HG03097 (cell line): ENCODE measurements around the gene KLF6.
"Not testable (repeated sequence)": the region's sequence is repeated elsewhere in the genome, so short reads cannot be mapped to it uniquely, and the experiment has no call there.

Experiments used
- ATAC-seq: cut with Tn5 transposase; IDR thresholded peaks from one replicate; pipeline ENCODE4 v1.9.1; 2021; ENCODE audit not compliant: unreplicated experiment, low FRiP score

The KLF6 gene

DNA sequence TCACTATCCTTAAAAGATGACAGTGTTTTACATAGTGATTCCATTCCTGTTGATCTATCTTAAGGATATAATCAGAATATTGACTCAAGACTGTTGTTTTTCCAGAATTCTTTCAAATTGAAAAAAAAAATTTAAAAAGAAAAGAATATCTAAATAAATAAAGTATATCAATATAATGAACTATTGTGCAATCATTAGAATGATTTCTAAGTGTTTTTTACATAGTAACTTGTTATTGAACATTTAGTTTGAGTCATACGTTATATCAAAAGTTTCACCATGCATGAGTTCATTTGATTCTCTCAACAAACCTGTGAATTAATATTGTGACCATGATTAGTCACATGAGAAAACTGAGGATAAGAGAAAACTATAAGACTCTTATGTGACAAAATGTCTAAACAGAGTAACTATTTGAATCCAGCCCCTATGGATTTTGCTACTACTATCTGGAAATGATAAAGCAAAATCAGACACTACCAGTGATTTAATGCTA, 46.1 kb downstream of the KLF6 start:
- ATAC-seq, result no peak

DNA sequence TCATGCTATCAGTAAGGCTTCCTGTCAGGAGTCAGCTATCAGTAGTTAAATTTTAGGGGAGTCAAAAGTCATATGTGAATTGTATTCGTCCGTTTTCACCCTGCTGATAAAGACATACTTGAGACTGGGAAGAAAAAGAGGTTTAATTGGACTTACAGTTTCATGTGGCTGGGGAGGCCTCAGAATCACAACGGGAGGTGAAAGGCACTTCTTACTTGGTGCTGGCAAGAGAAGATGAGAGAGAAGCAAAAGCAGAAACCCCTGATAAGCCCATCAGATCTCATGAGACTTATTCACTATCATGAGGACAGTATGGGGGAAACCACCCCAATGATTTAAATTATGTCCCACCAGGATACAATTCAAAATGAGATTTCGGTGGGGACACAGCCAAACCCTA, 47.1 kb downstream of the KLF6 start:
- ATAC-seq, result no peak

DNA sequence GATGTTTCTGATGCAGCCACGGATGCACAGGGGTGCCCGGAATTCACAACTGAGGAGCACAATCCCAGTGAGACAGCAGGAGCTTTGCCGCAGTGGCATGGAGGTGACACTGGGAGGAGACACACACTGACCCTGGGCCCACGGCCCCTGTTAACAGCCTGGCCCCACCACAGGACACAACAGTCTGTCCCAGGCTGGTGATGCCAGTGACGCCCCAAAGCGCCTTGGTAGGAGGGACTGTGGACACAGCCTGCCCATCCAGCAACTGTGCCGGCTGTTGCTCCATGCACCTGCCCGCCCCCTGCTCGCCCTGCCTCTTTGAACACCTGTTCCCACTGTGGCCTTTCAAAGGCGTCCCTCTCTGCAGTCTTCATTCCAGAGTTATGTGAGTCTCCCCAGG, 49.8 kb downstream of the KLF6 start:
- no peak for ATAC-seq

DNA sequence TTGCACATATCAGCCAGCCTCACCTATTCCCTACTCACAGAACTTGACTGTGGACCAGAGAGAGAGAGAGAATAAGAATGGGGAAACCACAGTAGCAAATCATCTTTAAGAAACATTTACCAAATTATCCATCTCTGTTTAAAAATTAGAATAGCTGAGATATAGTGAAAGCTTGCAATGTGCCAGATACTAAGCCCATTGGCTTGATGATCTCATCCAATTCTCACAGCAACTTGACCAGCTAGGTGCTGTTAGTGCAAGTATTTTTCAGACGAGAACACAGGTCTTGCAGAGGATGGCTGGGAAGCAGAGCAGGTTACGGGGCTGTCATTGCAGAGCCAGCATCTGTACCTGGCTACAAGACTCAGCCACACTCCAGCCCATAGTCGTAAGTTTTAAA, 50.9 kb downstream of the KLF6 start:
- ATAC-seq, result no peak

GRCh38 chr10:3732183-3732582, 52.8 kb downstream of the KLF6 start:
- ATAC-seq, result not testable (repeated sequence)

GRCh38 chr10:3729397-3729976, 55.5 kb downstream of the KLF6 start:
- no peak for ATAC-seq

DNA sequence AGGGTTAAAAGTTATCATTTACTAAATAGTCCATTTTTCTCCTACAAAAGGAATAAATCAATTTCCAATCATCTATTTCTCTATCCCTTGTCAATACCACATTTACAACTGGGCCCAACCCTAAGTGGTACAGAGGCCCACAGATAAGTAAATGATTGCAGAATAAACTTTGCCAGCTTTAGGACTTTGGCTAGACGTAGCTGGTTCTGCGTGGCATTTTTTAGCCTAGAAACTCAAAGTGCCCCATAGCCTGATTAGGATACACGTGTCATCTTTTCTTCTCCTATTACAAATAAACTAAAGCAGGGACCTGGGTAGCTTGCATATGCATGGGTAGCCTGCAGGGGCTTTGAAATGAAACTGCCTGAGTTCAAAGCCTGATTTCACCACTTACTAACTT, 56.4 kb downstream of the KLF6 start:
- ATAC-seq, result no peak

- no peak for ATAC-seq
Measured at GRCh38 chr10:3727268-3727667, 57.7 kb downstream of the KLF6 start.
